DMS53 treated with DMSO at 0.1 percent for 48 hours (cell line): ENCODE measurements around the gene TMEM208.

ENCODE experiments used
- DNase-seq: peaks from one replicate; lab custom pipeline; 2025; ENCODE audit not compliant: unreplicated experiment; lab: John Stamatoyannopoulos, UW

Gene TMEM208

DNA sequence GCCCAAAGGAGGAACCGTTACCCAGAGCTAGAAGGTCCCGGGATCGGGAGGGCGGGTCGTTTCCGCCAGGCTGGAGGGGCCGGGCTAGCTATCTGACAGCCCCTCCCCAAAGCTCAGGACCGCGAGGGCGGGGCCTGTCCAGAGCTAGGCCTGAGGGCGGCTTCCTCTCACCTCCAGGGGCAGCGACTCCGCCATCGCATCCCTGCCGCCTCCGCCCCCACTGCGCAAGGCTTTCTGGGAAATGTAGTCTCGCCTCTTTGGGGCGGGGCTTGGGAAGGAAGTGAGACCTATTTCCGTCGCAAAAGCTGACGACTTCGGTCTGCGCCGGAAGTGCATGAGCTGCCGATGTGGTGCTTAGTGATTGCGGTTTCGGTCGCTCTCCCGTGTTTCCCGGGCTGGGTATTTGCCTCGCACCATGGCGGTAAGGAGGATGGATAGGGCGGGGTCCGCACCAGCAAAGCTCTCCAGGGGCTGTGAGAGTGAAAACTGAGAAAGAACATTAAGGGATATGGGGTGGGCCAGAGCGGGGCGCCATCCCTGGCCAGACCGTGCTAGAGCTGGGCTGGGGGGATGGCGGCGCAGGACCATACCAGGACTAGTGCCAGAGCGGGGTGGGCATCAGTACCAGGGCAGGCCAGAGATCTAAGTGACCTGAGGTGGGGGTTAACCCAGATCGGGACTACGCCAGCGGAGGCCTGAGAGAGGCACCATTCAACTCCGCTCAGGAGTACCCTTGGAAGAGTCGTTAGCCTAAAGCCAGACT is at the start of gene TMEM208:
TMEM208 (plus strand) TSS at position 327 of the 763 bp plus-strand sequence; CDS start at position 416, 89 bp downstream.
- DNase-seq = peak; percentile 87

DNA sequence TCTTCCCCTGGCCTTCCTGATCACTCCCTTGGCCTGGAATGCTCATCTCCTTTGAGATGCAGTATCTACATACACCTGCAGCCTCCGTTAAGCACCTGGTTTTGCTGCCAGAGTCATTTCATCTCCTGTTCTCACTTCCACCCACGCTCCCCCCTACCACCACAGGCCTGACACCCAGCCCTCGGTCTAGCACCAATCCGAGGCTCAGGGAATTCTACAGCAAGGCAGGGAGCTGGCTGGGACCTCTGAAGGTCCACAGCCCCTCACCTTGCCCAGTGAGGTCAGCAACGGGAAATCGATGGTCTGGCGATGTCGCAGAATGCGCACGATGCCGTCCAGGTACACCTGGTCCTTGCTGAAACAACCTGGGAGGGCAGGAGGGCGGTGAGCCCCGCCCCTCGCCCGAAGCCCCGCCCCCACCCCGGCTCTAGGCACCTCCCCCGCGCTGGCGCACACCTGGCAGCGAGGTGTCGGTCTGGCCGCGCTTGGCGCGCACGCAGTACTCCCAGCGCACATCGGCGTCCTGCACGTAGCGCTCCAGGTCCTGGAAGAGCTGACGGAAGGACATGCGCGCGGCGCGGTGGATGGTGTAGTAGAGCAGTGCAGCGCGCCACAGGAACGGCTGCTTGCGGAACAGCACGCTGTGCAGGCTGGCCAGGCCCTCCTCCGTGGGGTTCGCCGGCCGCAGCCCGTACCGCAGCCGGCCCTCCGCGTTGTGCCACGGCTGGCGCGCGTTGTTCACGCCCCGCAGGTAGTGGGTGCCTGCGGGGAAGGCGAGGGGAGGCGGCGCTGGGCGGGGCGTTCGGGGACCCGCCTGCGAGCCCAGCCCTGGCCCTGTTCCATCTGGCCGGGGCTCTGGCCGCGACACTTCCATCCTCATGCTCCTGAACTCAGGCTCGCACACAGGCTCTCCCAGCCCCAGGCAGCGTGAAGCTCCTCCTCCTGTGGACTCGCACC is 48.9 kb upstream of the TMEM208 start:
- DNase-seq = peak; percentile 76

DNA sequence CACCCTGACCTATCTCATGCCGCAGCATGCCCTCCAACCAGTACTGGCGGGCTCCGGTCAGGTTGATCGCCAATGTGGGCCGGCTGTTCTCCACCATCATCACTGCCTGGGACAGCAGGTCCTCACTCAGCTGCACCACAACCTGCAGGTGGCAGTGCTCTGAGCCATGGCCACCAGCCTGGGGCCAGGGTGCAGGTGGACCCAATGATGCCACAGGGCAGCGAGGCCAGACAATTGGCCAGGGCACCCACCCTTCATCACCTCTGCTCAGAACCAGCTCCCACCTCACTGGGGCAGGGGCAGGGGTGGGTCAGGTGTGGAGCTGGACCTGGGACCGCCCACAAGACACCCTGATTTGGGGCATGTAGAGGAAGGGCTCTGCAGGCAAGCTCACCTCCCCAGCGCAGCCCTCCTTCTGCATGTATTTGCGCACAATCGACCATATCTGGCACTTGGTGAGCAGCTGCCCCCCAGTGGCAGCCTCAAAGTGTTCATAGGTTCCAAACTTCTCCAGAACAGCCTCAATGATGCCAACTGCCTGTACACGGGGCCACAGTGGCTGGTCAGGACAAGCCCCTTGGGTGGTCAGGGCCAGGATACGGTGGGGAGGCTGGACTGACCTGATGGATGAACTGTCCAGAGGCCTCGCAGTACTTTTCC is 47.4 kb upstream of the TMEM208 start:
- no peak for DNase-seq

- no peak for DNase-seq
These were observed 46.8 kb upstream of the TMEM208 start for GRCh38 chr16:67180166-67180565.

DNA sequence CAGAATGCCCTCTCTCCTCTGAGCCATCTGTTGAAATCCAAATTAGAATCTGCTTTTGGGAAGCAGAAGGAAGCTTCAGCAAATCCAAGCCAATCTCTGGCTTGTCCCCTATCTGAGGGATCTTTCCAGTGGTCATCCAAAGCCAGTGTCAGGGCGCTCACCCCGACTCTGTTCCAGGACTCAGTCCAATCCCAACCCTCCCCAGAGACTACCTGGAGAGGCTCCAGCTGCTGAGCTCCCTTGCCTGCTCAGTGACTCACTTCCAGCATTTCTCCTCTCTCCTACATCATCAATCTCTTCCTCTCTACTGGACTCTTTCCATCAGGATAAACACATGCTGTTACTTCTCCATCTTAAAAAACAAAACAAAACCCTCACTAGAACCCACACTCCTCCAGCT is 45.6 kb upstream of the TMEM208 start:
- DNase-seq = no peak

DNA sequence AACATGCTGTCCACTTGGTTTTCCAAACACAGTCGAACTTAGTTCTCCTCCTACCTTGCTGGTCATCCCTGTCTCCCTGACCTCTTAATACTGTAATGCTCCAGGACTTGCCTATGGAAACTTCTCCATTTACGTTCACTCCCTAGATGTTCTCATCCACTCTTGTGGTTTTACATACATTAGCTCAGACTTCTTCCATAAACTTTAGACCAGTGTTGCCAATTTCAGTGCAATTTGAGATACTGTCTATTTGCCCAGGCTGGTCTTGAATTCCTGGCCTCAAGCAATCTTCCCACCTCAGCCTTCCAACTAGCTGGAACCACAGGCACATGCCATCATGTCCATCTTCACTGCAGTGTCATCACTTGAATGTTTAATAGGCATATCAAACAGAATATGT is 44.6 kb upstream of the TMEM208 start:
- DNase-seq = no peak

- DNase-seq = no peak
These were observed 43.7 kb upstream of the TMEM208 start for GRCh38 chr16:67183284-67183626.

- DNase-seq = peak; percentile 87
These were observed 43.1 kb upstream of the TMEM208 start, which contains the start of gene MATCAP1 for GRCh38 chr16:67183627-67184452. Gene MATCAP1 (minus strand): TSS chr16:67183963. CDS start chr16:67180610, 3,353 bp downstream.

- DNase-seq = peak; percentile 66
These were observed 42.4 kb upstream of the TMEM208 start for GRCh38 chr16:67184453-67184994.

- peak; percentile 79 for DNase-seq
These were observed 41.8 kb upstream of the TMEM208 start for GRCh38 chr16:67184995-67185650.

GRCh38 chr16:67185651-67186134 is 41.2 kb upstream of the TMEM208 start:
- no peak for DNase-seq

GRCh38 chr16:67186550-67186950 is 40.4 kb upstream of the TMEM208 start:
- DNase-seq = no peak

GRCh38 chr16:67187175-67187890 is 39.6 kb upstream of the TMEM208 start:
- no peak for DNase-seq

DNA sequence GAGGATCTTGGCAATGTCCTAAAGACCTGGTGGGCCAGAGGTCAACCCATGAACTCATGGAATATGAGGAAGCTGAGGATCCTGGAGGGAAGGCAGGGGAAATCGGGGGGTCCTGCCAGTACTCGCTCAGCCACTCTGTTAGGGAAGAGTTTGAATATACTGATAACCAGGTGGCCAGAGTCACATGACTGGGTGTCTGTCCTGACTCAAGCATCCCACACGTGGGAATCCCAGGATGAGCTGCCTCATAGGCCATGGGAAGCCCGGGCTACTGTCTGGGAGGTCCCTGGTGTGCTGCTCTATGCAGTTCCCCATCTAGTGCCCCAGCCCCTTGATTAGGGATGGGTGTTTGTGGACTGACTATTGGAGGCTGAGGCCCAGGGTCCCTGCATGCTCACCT is 38.6 kb upstream of the TMEM208 start:
- no peak for DNase-seq

DNA sequence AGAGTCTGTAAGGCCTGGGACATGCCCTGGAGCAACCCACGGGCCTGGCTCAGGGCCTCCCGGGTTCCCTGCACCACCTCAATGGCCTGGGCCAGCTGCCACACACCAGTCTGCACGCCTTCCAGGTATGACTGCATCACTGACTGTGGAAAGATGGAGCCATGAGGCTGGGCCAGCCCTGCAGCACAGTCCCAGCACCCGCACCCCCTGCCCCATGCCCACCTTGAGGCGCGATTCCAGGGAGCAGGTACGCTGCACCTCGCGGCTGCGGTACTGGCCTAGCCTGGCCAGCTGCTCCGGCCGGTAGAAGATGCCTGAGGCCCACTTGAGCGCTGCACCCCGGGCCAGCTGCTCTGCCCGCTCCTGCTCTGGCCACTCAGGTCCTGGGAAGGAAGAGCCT is 38.1 kb upstream of the TMEM208 start:
- no peak for DNase-seq

DNA sequence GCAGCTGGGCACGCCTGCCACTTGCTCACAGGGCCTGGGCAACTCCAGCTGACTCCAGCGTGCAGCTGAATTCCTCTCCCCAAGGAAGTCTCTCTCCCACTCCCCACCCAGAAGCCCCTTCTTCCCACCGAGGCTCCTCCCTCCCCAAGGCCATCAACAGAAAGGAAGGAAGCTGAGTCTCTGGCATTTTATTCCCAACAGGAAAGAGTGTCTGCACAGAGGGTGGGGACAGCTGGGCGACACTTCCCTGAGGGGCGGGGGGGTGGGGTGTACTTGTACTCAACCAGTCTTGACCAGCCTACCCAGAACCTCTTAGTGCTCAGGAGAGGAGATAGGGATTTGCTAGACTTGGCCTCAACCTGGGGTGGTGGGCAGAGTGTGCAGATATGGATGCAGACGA is 36.9 kb upstream of the TMEM208 start, which contains the start of gene EXOC3L1:
EXOC3L1 (minus strand) TSS at position 96 of the 400 bp plus-strand sequence. CDS start 460 bp downstream, outside the sequence.
- no peak for DNase-seq

DNA sequence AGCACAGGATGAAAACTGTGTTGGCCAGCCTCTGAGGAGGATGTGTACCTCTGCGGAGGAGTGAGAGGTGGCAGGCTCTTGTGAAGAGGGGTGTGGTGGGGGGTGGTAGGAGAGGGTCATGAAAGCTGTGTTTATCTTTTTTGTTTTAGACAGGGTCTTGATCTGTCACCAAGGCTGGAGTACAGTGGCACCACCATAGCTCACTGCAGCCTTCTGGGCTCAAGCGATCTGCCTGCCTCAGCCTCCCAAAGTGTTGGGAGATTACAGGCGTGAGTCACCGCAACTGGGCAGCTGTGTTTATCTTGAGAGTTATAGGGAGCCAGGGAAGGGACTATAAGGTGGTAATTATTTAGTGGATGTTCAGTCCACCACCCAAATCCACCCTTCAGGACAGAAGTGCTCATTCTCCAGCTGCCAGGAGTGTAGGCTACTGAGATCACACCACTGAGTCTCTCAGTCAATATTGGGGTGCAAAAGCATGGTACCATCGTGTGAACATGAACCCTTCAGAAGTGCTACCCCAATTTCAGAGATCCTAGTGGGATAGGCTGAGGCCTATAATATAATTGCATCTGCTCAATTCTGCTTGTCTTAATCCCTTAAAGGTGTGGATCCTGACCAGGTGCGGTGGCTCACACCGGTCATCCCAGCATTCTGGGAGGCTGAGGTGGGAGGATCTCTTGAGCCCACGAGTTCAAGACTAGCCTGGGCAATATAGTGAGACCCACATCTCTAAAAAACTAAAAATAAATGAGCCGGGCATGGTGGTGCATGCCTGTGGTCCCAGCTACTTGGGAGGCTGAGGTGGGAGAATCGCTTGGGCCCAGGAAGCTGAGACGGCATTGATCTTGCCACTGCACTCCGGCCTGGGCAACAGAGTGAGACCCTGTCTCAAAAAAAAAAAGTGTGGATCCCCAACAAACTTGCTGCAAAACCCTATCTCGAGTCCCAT is 36.2 kb upstream of the TMEM208 start:
- DNase-seq = no peak
